Esophagus squamous epithelium (tissue), 4 donors: ENCODE results near the gene FAM32A.

ENCODE experiments used
- CTCF ChIP-seq, 6 experiments: fragments of 450-650 bp in 4 of 6; fragments of 200-600 bp in 2 of 6; sonication (generic) in 2 of 6; IDR thresholded peaks; one replicate each; pipeline ENCODE4 v1.5.1; 2016 to 2019; ENCODE audit warnings: antibody characterized with exemption in 6 of 6, mild to moderate bottlenecking in 4 of 6, moderate library complexity in 4 of 6
- POLR2A ChIP-seq, 4 donors: fragments of 450-650 bp; IDR thresholded peaks; one replicate each; pipeline ENCODE4 v1.6.1; 2017; ENCODE audit warnings: antibody characterized with exemption in 4 of 4, mild to moderate bottlenecking in 4 of 4, moderate library complexity in 3 of 4

GRCh38 chr19:16232568-16232967 is 47.4 kb downstream of the FAM32A start:
- TF ChIP-seq CTCF (IDR thresholded peaks at IDR 0.05) (no peak), POLR2A (IDR thresholded peaks at IDR 0.05) (no peak)
